ENCODE data around the gene ERGIC1. TPM values are rescaled to one million over a fixed set of nuclear protein-coding genes. Genes with fewer than 3 reads are reported as not detected.

Gene ERGIC1, protein sequence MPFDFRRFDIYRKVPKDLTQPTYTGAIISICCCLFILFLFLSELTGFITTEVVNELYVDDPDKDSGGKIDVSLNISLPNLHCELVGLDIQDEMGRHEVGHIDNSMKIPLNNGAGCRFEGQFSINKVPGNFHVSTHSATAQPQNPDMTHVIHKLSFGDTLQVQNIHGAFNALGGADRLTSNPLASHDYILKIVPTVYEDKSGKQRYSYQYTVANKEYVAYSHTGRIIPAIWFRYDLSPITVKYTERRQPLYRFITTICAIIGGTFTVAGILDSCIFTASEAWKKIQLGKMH
- 10 to 100 TPM; 44.5 to 44.8 TPM for total RNA-seq

GRCh38 chr5:172833686-172834414, at the start of gene ERGIC1:
Gene ERGIC1 (plus strand): TSS chr5:172834251. CDS start chr5:172834414, 163 bp downstream.

GRCh38 chr5:172983542-172984243, 149.6 kb downstream of the ERGIC1 start, which contains the start of gene ATP6V0E1:
Gene ATP6V0E1 (plus strand): TSS chr5:172983771. CDS start chr5:172983861, 90 bp downstream.

Other genes starting within 250 kb of the ERGIC1 start
- 1 to 10 TPM; 6.8 to 6.9 TPM for gene NEURL1B, start 193.0 kb upstream of the ERGIC1 start, total RNA-seq
- gene DUSP1, start 63.1 kb upstream of the ERGIC1 start, total RNA-seq, result 1 to 10 TPM; 8.2 to 8.6 TPM
- 10 to 100 TPM; 30.7 to 32.4 TPM for gene RPL26L1, start 125.2 kb downstream of the ERGIC1 start, total RNA-seq
- 100 to 1,000 TPM; 136 to 146 TPM for gene ATP6V0E1, start 149.5 kb downstream of the ERGIC1 start, total RNA-seq
- 10 to 100 TPM; 23.8 to 26.4 TPM for gene CREBRF, start 222.1 kb downstream of the ERGIC1 start, total RNA-seq